C4-2B (cell line): ENCODE measurements around the gene CASKIN2.

ENCODE experiments used
- CTCF ChIP-seq: fragments of 450-650 bp; conservative IDR thresholded peaks from 2 replicates; pipeline ENCODE4 v1.5.1; 2017; ENCODE audit warnings: mild to moderate bottlenecking
- ZFX ChIP-seq: fragments of 450-650 bp; IDR thresholded peaks from 2 replicates; pipeline ENCODE4 v1.6.1; 2017

GRCh38 chr17:75561927-75562603 is 46.7 kb upstream of the CASKIN2 start:
- TF ChIP-seq CTCF (no peak), ZFX (no peak)
